Liver (tissue), 9 donors: Measurements from ENCODE around the gene C1QL4. TPM values are rescaled to one million over a fixed set of nuclear protein-coding genes. Genes with fewer than 3 reads are reported as not detected.

Experiments
- DNase-seq: peaks from one replicate; pipeline ENCODE4 v3.0.0-alpha.2; 2017; ENCODE audit warnings: low spot score
- H3K27ac ChIP-seq, 2 donors: one replicate each; pipeline ENCODE4 v1.7.0; 2013; ENCODE audit warnings: inconsistent platforms in 2 of 2, low read length in 2 of 2, control low read depth in 1 of 2, low read depth in 1 of 2, mild to moderate bottlenecking in 1 of 2
- H3K27me3 ChIP-seq, 4 donors: one replicate each; pipeline versions ENCODE4 v1.6.1 to v1.7.0; 2013; ENCODE audit warnings: low read length in 3 of 4, inconsistent platforms in 1 of 4, mild to moderate bottlenecking in 1 of 4, moderate library complexity in 1 of 4; ENCODE audit not compliant: control insufficient read depth in 4 of 4, insufficient read depth in 4 of 4
- H3K36me3 ChIP-seq, 4 donors: one replicate each; pipeline versions ENCODE4 v1.6.1 to v1.7.0; 2013; ENCODE audit warnings: low read length in 3 of 4, mild to moderate bottlenecking in 3 of 4, low read depth in 1 of 4, moderate library complexity in 1 of 4; ENCODE audit not compliant: control insufficient read depth in 4 of 4, insufficient read depth in 3 of 4
- H3K4me1 ChIP-seq, 4 donors: one replicate each; pipeline versions ENCODE4 v1.6.1 to v1.7.0; 2013; ENCODE audit warnings: low read length in 3 of 4, mild to moderate bottlenecking in 3 of 4, moderate library complexity in 1 of 4; ENCODE audit not compliant: control insufficient read depth in 4 of 4, insufficient read depth in 4 of 4
- H3K4me3 ChIP-seq, 3 donors: one replicate each; pipeline versions ENCODE4 v1.6.1 to v1.7.0; 2013; ENCODE audit warnings: low read length in 3 of 3, control low read depth in 1 of 3, low read depth in 1 of 3, mild to moderate bottlenecking in 1 of 3
- H3K9ac ChIP-seq, 2 donors: one replicate each; pipeline ENCODE4 v1.7.0; 2013; ENCODE audit warnings: low read length in 2 of 2, mild to moderate bottlenecking in 2 of 2, moderate library complexity in 2 of 2, control low read depth in 1 of 2, low read depth in 1 of 2
- H3K9me3 ChIP-seq, 4 donors: one replicate each; pipeline versions ENCODE4 v1.6.1 to v1.7.0; 2013; ENCODE audit warnings: low read length in 3 of 4; ENCODE audit not compliant: control insufficient read depth in 4 of 4
- CTCF ChIP-seq: fragments of 150-350 bp; IDR thresholded peaks from 2 replicates; pipeline ENCODE4 v1.5.1; 2017; ENCODE audit warnings: improper control_type of control experiment, low read depth, low read length; ENCODE audit not compliant: missing input control
- FOXA1 ChIP-seq: IDR thresholded peaks from 2 replicates; pipeline ENCODE4 v1.6.1; 2016; ENCODE audit warnings: antibody characterized with exemption
- FOXA2 ChIP-seq: IDR thresholded peaks from 2 replicates; pipeline ENCODE4 v1.6.1; 2016; ENCODE audit warnings: antibody characterized with exemption
- GABPA ChIP-seq, 2 donors: IDR thresholded peaks in 1 of 2; conservative IDR thresholded peaks in 1 of 2; 2 replicates each; pipeline ENCODE4 v1.6.1; 2016; ENCODE audit warnings: antibody characterized with exemption in 2 of 2, mild to moderate bottlenecking in 1 of 2, moderate library complexity in 1 of 2
- HNF4A ChIP-seq, 2 donors: conservative IDR thresholded peaks; 2 replicates each; pipeline ENCODE4 v1.6.1; 2016; ENCODE audit warnings: antibody characterized with exemption in 2 of 2, mild to moderate bottlenecking in 2 of 2
- HNF4G ChIP-seq: IDR thresholded peaks from 2 replicates; pipeline ENCODE4 v1.6.1; 2016; ENCODE audit warnings: antibody characterized with exemption
- JUND ChIP-seq, 2 donors: IDR thresholded peaks; 2 replicates each; pipeline ENCODE4 v1.6.1; 2016; ENCODE audit warnings: antibody characterized with exemption in 2 of 2
- MAX ChIP-seq: IDR thresholded peaks from 2 replicates; pipeline ENCODE4 v1.6.1; 2016; ENCODE audit warnings: antibody characterized with exemption
- NR2F2 ChIP-seq: IDR thresholded peaks from 2 replicates; pipeline ENCODE4 v1.6.1; 2016; ENCODE audit warnings: antibody characterized with exemption
- RAD21 ChIP-seq, 2 donors: IDR thresholded peaks; 2 replicates each; pipeline ENCODE4 v1.6.1; 2016; ENCODE audit warnings: antibody characterized with exemption in 2 of 2, mild to moderate bottlenecking in 2 of 2
- REST ChIP-seq: IDR thresholded peaks from 2 replicates; pipeline ENCODE4 v1.6.1; 2016; ENCODE audit warnings: antibody characterized with exemption, mild to moderate bottlenecking
- RXRA ChIP-seq, 2 donors: IDR thresholded peaks; 2 replicates each; pipeline ENCODE4 v1.6.1; 2017 to 2018; ENCODE audit warnings: antibody characterized with exemption in 2 of 2, mild to moderate bottlenecking in 1 of 2
- SP1 ChIP-seq: IDR thresholded peaks from 2 replicates; pipeline ENCODE4 v1.6.1; 2018; ENCODE audit warnings: antibody characterized with exemption, mild to moderate bottlenecking
- TAF1 ChIP-seq: conservative IDR thresholded peaks from 2 replicates; pipeline ENCODE4 v1.6.1; 2016; ENCODE audit warnings: antibody characterized with exemption, mild to moderate bottlenecking
- YY1 ChIP-seq: IDR thresholded peaks from 2 replicates; pipeline ENCODE4 v1.6.1; 2016; ENCODE audit warnings: antibody characterized with exemption, mild to moderate bottlenecking
- WGBS: extraction: QIAGEN DNeasy Blood & Tissue Kit; methylation state at CpG from one replicate; pipeline ENCODE4 v1.1.7; 2013; 5-methylcytosine and 5-hydroxymethylcytosine counted together
- polyA plus RNA-seq, 2 donors: library from polyadenylated mRNA; stranded (reverse) in 1 of 2; unstranded in 1 of 2; fragments of 200-250 nt in 1 of 2; fragments of >200 nt in 1 of 2; fragmentation: Nextera tagmentation in 1 of 2; extraction: Ambion mirVana in 1 of 2; gene quantifications; one replicate each; pipeline versions ENCODE4 v1.2.1 to v1.2.3, GENCODE V29; 2013 to 2015
- total RNA-seq, 2 donors: library from RNA; depleted of rRNA; stranded (reverse); fragments of >200 nt; gene quantifications; one replicate each; pipeline ENCODE4 v1.2.3, GENCODE V29; 2014
- donor health status: healthy.
- donor health status: healthy.
- donor health status: healthy.
- donor health status: healthy.
- donor health status: healthy.

The C1QL4 gene
- total and polyA plus RNA-seq, 4 donors = not detected

GRCh38 chr12:49301760-49302159 is 35.2 kb downstream of the C1QL4 start:
- WGBS = 74% methylated on average over 4 of the region's 4 CpGs
- Histone ChIP-seq H3K27ac (no peak overlapping the region), H3K9ac (no peak overlapping the region), H3K4me3 (no peak overlapping the region), H3K4me1 (peaks cover 0 to 6% (median 4%) of the 10 kb centered on the region in 4 donors), H3K9me3 (no peaks in the 10 kb centered on the region), H3K36me3 (no peaks in the 10 kb centered on the region), H3K27me3 (peaks cover 0 to 8% (median 4%) of the 10 kb centered on the region in 4 donors)
- TF ChIP-seq YY1 = no peak
- no peak for TF ChIP-seq REST
- TF ChIP-seq HNF4G = no peak
- TF ChIP-seq FOXA2 = no peak
- no peak for TF ChIP-seq HNF4A (conservative IDR thresholded peaks at IDR 0.05)
- DNase-seq = no peak

GRCh38 chr12:49298160-49298559 is 38.8 kb downstream of the C1QL4 start:
- H3K27me3 ChIP-seq = peaks cover 7 to 13% (median 11%) of the 10 kb centered on the region in 4 donors
- no peaks in the 10 kb centered on the region for H3K36me3 ChIP-seq
- no peak overlapping the region for H3K4me3 ChIP-seq
- H3K27ac ChIP-seq = no peak overlapping the region
- 41% methylated on average over 6 of the region's 6 CpGs for WGBS
- DNase-seq = no peak
- no peak overlapping the region for H3K9ac ChIP-seq
- TF ChIP-seq MAX (no peak), RAD21 (IDR thresholded peaks at IDR 0.05) (peak in 1 of 2 donors; percentile 46), TAF1 (no peak), JUND (IDR thresholded peaks at IDR 0.05) (no peak), RXRA (IDR thresholded peaks at IDR 0.05) (no peak), HNF4A (conservative IDR thresholded peaks at IDR 0.05) (no peak), CTCF (peak; percentile 19), FOXA1 (no peak), FOXA2 (no peak)
- no peaks in the 10 kb centered on the region for H3K9me3 ChIP-seq
- H3K4me1 ChIP-seq = peaks cover 0 to 14% (median 7%) of the 10 kb centered on the region in 4 donors

- H3K27me3 ChIP-seq = peaks cover 7 to 13% (median 11%) of the 10 kb centered on the region in 4 donors
- peaks cover 0 to 14% (median 7%) of the 10 kb centered on the region in 4 donors for H3K4me1 ChIP-seq
- DNase-seq = no peak
- no peaks in the 10 kb centered on the region for H3K9me3 ChIP-seq
- no peak overlapping the region for H3K9ac ChIP-seq
- H3K36me3 ChIP-seq = no peaks in the 10 kb centered on the region
- 21% methylated on average over 8 of the region's 8 CpGs for WGBS
- H3K4me3 ChIP-seq = no peak overlapping the region
- no peak for TF ChIP-seq MAX
- TF ChIP-seq HNF4G = no peak
- no peak for TF ChIP-seq YY1
- no peak for TF ChIP-seq RXRA (IDR thresholded peaks at IDR 0.05)
- TF ChIP-seq NR2F2 = no peak
- no peak for TF ChIP-seq SP1
- no peak for TF ChIP-seq JUND (IDR thresholded peaks at IDR 0.05)
- no peak for TF ChIP-seq GABPA (IDR thresholded peaks at IDR 0.05 in 1 of 2, conservative IDR thresholded peaks at IDR 0.05 in 1 of 2)
- H3K27ac ChIP-seq = no peak overlapping the region
Measured at GRCh38 chr12:49297695-49298060, 39.3 kb downstream of the C1QL4 start.
